Measurements from ENCODE around the gene PIGK. TPM values are rescaled to one million over a fixed set of nuclear protein-coding genes. Genes with fewer than 3 reads are reported as not detected.

Gene PIGK
- total and polyA plus RNA-seq, 12 donors = 3.4 to 44.5 (median 27.3) TPM

GRCh38 chr1:77202751-77203150 lies 16.5 kb downstream of the PIGK start:
- intact Hi-C loops (cut with DNase I) = no loop called here
- WGBS, 4 donors = 92 to 98% (median 93%) methylated on average over 3 of the region's 3 CpGs

DNA sequence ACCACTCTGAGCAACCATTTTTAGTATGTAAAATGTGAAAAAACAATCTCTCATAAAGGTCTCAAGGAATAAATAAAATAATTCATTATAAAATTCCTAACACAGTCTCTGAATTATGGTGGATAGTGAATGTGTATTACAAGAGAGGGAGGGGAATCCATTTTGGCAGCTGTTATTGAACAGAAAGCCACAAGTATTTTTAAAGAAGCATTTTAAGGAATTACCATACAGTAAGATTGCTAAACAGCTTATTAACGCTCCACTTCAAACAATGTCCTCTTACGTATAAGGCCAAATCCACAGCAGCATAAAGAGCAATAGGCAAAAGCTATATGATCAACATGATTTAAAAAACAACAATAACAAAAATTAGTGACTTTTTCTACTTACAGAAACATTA lies 18.4 kb downstream of the PIGK start:
- no peaks in the 10 kb centered on the region for H3K36me3 ChIP-seq (replicated peaks in 1 of 2)
- no peaks in the 10 kb centered on the region for H3K27me3 ChIP-seq
- H3K4me3 ChIP-seq = no peak overlapping the region
- no peak overlapping the region for H3K27ac ChIP-seq
- no peak for DNase-seq
- no peaks in the 10 kb centered on the region for H3K4me1 ChIP-seq (replicated peaks in 1 of 2)
- intact Hi-C loops (cut with DNase I) = no loop called here
- TF ChIP-seq POLR2A (IDR thresholded peaks at IDR 0.05) (no peak), CTCF (IDR thresholded peaks at IDR 0.05) (no peak)
- WGBS, 4 donors = 91 to 100% (median 94%) methylated on average over 2 of the region's 2 CpGs
- no peaks in the 10 kb centered on the region for H3K9me3 ChIP-seq (replicated peaks in 1 of 3)

More at GRCh38 chr1:77202751-77203150, 16.5 kb downstream of the PIGK start:
- H3K27ac ChIP-seq = no peak overlapping the region
- no peaks in the 10 kb centered on the region for H3K9me3 ChIP-seq (replicated peaks in 1 of 3)
- H3K4me1 ChIP-seq (replicated peaks in 1 of 2) = no peaks in the 10 kb centered on the region
- no peak for DNase-seq
- TF ChIP-seq CTCF (IDR thresholded peaks at IDR 0.05) (no peak), POLR2A (IDR thresholded peaks at IDR 0.05) (no peak)
- no peak overlapping the region for H3K4me3 ChIP-seq
- H3K27me3 ChIP-seq = no peaks in the 10 kb centered on the region
- H3K36me3 ChIP-seq (replicated peaks in 1 of 2) = no peaks in the 10 kb centered on the region

GRCh38 chr1:77200293-77200692 lies 18.9 kb downstream of the PIGK start:
- Histone ChIP-seq H3K4me3 (no peak overlapping the region), H3K9me3 (replicated peaks in 1 of 3) (no peaks in the 10 kb centered on the region)
- TF ChIP-seq POLR2A (IDR thresholded peaks at IDR 0.05) = no peak
- no peak for TF ChIP-seq CTCF (IDR thresholded peaks at IDR 0.05)

GRCh38 chr1:77197351-77197750 lies 21.9 kb downstream of the PIGK start:
- Histone ChIP-seq H3K36me3 (replicated peaks in 1 of 2) (no peaks in the 10 kb centered on the region), H3K27ac (no peak overlapping the region), H3K9me3 (replicated peaks in 1 of 3) (no peaks in the 10 kb centered on the region), H3K4me3 (no peak overlapping the region), H3K27me3 (no peaks in the 10 kb centered on the region), H3K4me1 (replicated peaks in 1 of 2) (no peaks in the 10 kb centered on the region)
- WGBS, 4 donors = 93 to 99% (median 97%) methylated on average over 3 of the region's 3 CpGs
- TF ChIP-seq CTCF (IDR thresholded peaks at IDR 0.05) (no peak), POLR2A (IDR thresholded peaks at IDR 0.05) (no peak)
- DNase-seq = no peak
- intact Hi-C loops (cut with DNase I) = no loop called here

More at GRCh38 chr1:77200293-77200692, 18.9 kb downstream of the PIGK start:
- intact Hi-C loops (cut with DNase I) = no loop called here
- no peak for DNase-seq
- Histone ChIP-seq H3K27me3 (no peaks in the 10 kb centered on the region), H3K4me1 (replicated peaks in 1 of 2) (no peaks in the 10 kb centered on the region), H3K27ac (no peak overlapping the region), H3K36me3 (replicated peaks in 1 of 2) (no peaks in the 10 kb centered on the region)
